Measurements from ENCODE around the gene RET. TPM values are rescaled to one million over a fixed set of nuclear protein-coding genes. Genes with fewer than 3 reads are reported as not detected.

The RET gene
- total RNA-seq, 4 donors from 2014 or later, result 0.51 to 1.2 (median 0.62) TPM

DNA sequence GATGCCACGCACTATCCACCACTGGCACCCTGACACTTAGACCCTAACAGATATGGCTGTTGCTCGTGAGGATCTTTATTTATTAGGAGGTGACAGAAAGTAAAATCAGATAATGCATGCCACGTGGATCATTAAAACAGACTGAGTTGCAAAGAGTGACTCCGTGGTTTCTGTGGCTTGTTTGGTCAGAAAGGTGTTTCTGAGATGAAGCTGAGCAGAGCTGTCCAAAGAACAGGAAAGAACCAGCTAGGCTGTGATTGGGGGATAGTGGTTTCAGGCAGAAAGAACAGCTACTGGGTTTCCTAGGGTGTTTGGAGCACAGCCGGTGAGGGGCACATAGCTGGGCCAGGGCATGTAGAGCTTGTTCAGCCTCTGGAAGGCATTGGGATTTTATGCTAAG is 95.8 kb downstream of the RET start:
- Histone ChIP-seq H3K27ac (no peak overlapping the region), H3K27me3 (no peaks in the 10 kb centered on the region), H3K36me3 (peaks cover 4 to 32% of the 10 kb centered on the region in 2 donors), H3K4me3 (no peak overlapping the region), H3K4me1 (no peaks in the 10 kb centered on the region), H3K9me3 (no peaks in the 10 kb centered on the region)
- ATAC-seq (no peak), DNase-seq (no peak)
- no peak for TF ChIP-seq POLR2A (IDR thresholded peaks at IDR 0.05)
- TF ChIP-seq, protein P1, sequence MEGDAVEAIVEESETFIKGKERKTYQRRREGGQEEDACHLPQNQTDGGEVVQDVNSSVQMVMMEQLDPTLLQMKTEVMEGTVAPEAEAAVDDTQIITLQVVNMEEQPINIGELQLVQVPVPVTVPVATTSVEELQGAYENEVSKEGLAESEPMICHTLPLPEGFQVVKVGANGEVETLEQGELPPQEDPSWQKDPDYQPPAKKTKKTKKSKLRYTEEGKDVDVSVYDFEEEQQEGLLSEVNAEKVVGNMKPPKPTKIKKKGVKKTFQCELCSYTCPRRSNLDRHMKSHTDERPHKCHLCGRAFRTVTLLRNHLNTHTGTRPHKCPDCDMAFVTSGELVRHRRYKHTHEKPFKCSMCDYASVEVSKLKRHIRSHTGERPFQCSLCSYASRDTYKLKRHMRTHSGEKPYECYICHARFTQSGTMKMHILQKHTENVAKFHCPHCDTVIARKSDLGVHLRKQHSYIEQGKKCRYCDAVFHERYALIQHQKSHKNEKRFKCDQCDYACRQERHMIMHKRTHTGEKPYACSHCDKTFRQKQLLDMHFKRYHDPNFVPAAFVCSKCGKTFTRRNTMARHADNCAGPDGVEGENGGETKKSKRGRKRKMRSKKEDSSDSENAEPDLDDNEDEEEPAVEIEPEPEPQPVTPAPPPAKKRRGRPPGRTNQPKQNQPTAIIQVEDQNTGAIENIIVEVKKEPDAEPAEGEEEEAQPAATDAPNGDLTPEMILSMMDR (IDR thresholded peaks at IDR 0.05 in 4 of 5, conservative IDR thresholded peaks at IDR 0.05 in 1 of 5), result no peak
- intact Hi-C loops (cut with DNase I; ENCODE audit: low total_unique reads) (no loop called here), in situ Hi-C loops (cut with MboI; ENCODE audit: low sequenced_read_pairs in 4 of 4) (no loop called here)

DNA sequence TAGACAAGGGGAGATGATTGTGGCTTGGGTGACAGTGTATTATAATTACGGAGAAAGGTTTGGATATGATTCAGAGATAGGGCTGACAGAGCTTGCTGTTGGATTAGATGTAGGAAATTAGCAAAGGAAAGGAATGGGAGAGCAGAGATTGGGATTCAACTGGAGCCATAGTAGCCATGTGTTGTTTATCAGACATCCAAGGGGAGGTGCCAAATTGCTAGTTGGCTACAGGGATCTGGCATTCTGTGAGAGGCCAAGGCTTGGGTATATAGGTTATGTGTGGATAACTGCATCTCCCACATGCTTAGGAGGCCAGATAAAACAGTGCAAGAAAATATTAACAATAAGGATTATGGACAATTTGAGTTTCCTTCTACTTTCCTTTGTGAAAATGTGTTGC is 96.3 kb downstream of the RET start:
- H3K4me1 ChIP-seq, result no peaks in the 10 kb centered on the region
- DNase-seq (no peak), ATAC-seq (no peak)
- peaks cover 4 to 37% of the 10 kb centered on the region in 2 donors for H3K36me3 ChIP-seq
- no peak overlapping the region for H3K27ac ChIP-seq
- H3K9me3 ChIP-seq, result no peaks in the 10 kb centered on the region
- H3K4me3 ChIP-seq, result no peak overlapping the region
- intact Hi-C loops (cut with DNase I; ENCODE audit: low total_unique reads), result no loop called here
- H3K27me3 ChIP-seq, result no peaks in the 10 kb centered on the region
- in situ Hi-C loops (cut with MboI; ENCODE audit: low sequenced_read_pairs in 4 of 4), result no loop called here
- no peak for TF ChIP-seq POLR2A (IDR thresholded peaks at IDR 0.05)

DNA sequence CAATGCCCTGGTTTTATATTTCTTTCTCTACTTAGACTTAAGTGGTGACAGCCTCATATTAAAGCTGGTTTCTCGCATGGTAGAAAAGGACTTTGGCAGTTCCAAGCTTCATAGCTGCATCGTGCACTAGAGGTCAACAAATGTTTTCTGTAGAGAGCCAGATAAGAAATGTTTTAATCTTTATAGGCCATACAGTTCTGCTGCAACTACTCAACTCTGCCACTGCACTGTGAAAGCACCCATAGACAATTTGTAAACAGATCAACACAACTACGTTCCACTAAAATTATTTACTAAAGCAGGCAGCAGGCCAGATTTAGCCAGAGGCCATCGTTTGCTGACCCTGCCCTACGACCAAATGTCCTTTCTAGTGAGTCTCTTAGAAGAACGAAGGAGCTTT is 98.1 kb downstream of the RET start:
- in situ Hi-C loops (cut with MboI; ENCODE audit: low sequenced_read_pairs in 4 of 4), result no loop called here
- H3K27ac ChIP-seq, result no peak overlapping the region
- H3K9me3 ChIP-seq, result no peaks in the 10 kb centered on the region
- no peaks in the 10 kb centered on the region for H3K4me1 ChIP-seq
- no peak for DNase-seq
- H3K4me3 ChIP-seq, result no peak overlapping the region
- intact Hi-C loops (cut with DNase I; ENCODE audit: low total_unique reads), result no loop called here
- ATAC-seq, result no peak
- no peak for TF ChIP-seq POLR2A (IDR thresholded peaks at IDR 0.05)
- TF ChIP-seq, protein P1 (IDR thresholded peaks at IDR 0.05 in 4 of 5, conservative IDR thresholded peaks at IDR 0.05 in 1 of 5), result no peak
- H3K27me3 ChIP-seq, result no peaks in the 10 kb centered on the region
- peaks cover 4 to 54% of the 10 kb centered on the region in 2 donors for H3K36me3 ChIP-seq

DNA sequence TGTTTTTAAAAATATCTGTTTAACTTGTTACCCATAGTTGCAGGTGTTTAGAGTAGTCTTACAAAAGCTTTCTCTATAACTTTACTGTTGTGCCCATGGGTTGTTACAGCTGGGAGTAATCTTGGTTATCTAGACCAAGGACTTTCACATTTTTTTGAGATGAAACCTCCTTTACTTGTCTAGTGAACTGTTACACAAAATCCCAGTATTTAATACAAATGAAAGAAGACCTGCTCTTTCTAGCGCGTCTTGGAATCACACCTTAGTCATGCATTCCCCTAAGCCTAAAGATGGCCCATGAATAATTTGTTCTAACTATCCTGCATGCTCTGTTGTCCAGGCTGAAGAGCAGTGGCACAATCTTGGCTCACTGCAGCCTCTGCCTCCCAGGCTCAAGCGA is 99.4 kb downstream of the RET start:
- Histone ChIP-seq H3K9me3 (no peaks in the 10 kb centered on the region), H3K27ac (no peak overlapping the region), H3K36me3 (peaks cover 4 to 66% of the 10 kb centered on the region in 2 donors), H3K4me3 (no peak overlapping the region), H3K4me1 (no peaks in the 10 kb centered on the region), H3K27me3 (no peaks in the 10 kb centered on the region)
- DNase-seq, result no peak
- ATAC-seq, result no peak
- intact Hi-C loops (cut with DNase I; ENCODE audit: low total_unique reads) (no loop called here), in situ Hi-C loops (cut with MboI; ENCODE audit: low sequenced_read_pairs in 4 of 4) (no loop called here)
- TF ChIP-seq, protein P1 (IDR thresholded peaks at IDR 0.05 in 4 of 5, conservative IDR thresholded peaks at IDR 0.05 in 1 of 5), result no peak
- TF ChIP-seq POLR2A (IDR thresholded peaks at IDR 0.05), result no peak

DNA sequence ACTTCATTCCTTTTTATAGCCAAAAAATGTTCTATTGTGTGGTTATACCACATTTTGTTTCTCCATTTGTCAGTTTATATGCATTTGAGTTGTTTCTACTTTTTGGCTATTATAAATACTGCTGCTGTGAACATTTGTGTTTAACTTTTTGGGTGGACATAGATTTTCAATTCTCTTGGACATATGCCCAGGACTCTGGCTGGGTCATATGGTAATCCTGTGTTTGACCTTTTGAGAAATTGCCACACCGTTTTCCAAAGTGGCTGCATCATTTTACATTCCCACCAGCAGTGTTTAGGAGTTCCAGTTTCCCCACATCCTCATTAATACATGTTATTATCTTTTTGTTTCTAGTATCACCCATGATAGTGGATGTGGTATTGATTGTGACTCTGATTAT is 100.7 kb downstream of the RET start:
- Histone ChIP-seq H3K27ac (no peak overlapping the region), H3K9me3 (no peaks in the 10 kb centered on the region), H3K27me3 (no peaks in the 10 kb centered on the region), H3K36me3 (peaks cover 4 to 74% of the 10 kb centered on the region in 2 donors), H3K4me1 (no peaks in the 10 kb centered on the region), H3K4me3 (no peak overlapping the region)
- in situ Hi-C loops (cut with MboI; ENCODE audit: low sequenced_read_pairs in 4 of 4), result no loop called here
- ATAC-seq (no peak), DNase-seq (no peak)
- TF ChIP-seq POLR2A (IDR thresholded peaks at IDR 0.05), result no peak
- TF ChIP-seq, protein P1 (IDR thresholded peaks at IDR 0.05 in 4 of 5, conservative IDR thresholded peaks at IDR 0.05 in 1 of 5), result no peak
- intact Hi-C loops (cut with DNase I; ENCODE audit: low total_unique reads), result no loop called here

Other genes with a start within 250 kb of the RET start
- gene CSGALNACT2, start 61.4 kb downstream of the RET start, total RNA-seq, result 10 to 100 TPM; 12.3 to 17.3 (median 14.1) TPM
- under 1 TPM; 0.31 to 0.80 (median 0.73) TPM for gene RASGEF1A, start 190.0 kb downstream of the RET start, total RNA-seq